Peyer's patch (tissue), 4 donors: ENCODE measurements around the gene JAK3.

Experiments used
- POLR2A ChIP-seq, 2 donors: fragments of 450-650 bp; IDR thresholded peaks; one replicate each; pipeline ENCODE4 v1.5.1; 2017; ENCODE audit warnings: antibody characterized with exemption in 2 of 2, mild to moderate bottlenecking in 2 of 2, moderate library complexity in 2 of 2
- TF ChIP-seq, protein P1 (sequence below), 6 experiments: fragments of 450-650 bp in 4 of 6; fragments of 200-600 bp in 2 of 6; sonication (generic) in 1 of 6; IDR thresholded peaks; one replicate each; pipeline ENCODE4 v1.5.1; 2017 to 2019; ENCODE audit warnings: antibody characterized with exemption in 6 of 6, mild to moderate bottlenecking in 3 of 6, moderate library complexity in 1 of 6

GRCh38 chr19:17787274-17787913 lies 60.4 kb downstream of the JAK3 start:
- TF ChIP-seq, protein P1, sequence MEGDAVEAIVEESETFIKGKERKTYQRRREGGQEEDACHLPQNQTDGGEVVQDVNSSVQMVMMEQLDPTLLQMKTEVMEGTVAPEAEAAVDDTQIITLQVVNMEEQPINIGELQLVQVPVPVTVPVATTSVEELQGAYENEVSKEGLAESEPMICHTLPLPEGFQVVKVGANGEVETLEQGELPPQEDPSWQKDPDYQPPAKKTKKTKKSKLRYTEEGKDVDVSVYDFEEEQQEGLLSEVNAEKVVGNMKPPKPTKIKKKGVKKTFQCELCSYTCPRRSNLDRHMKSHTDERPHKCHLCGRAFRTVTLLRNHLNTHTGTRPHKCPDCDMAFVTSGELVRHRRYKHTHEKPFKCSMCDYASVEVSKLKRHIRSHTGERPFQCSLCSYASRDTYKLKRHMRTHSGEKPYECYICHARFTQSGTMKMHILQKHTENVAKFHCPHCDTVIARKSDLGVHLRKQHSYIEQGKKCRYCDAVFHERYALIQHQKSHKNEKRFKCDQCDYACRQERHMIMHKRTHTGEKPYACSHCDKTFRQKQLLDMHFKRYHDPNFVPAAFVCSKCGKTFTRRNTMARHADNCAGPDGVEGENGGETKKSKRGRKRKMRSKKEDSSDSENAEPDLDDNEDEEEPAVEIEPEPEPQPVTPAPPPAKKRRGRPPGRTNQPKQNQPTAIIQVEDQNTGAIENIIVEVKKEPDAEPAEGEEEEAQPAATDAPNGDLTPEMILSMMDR (IDR thresholded peaks at IDR 0.05), result no peak
- no peak for TF ChIP-seq POLR2A (IDR thresholded peaks at IDR 0.05)
